OCI-LY3 (cell line): Measurements from ENCODE around the gene MTMR10.

ENCODE experiments used
- EZH2phosphoT487 ChIP-seq: fragments of 200-600 bp; shearing (Covaris generic); IDR thresholded peaks from 2 replicates; pipeline ENCODE4 v1.6.1; 2018; ENCODE audit warnings: antibody characterized with exemption, mixed run types, low read depth
- TF ChIP-seq, protein P1 (sequence below): fragments of 200-600, 300-600 bp; sonication (generic); IDR thresholded peaks from 2 replicates; pipeline ENCODE4 v1.5.1; 2014; ENCODE audit warnings: antibody characterized with exemption, low read length, low read depth

DNA sequence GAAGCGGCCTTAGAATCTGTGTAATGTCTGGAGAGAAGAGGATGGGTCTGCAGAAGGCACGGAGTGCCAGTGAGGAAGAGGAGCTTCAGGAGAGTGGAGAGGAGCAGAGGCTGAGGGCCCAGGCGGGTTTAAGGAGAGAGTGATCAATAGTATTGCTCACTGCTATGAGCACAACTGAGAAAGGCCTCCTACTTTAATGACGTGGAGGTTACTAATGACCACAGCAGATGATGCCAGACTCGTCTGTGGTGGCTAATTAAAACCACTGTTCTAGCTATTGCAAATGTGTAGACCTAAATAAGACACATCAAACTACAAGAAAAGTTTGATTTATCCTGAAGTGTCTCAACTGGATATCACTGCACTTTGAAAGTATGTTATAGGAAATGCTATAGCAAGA, 33.2 kb downstream of the MTMR10 start:
- TF ChIP-seq, protein P1, sequence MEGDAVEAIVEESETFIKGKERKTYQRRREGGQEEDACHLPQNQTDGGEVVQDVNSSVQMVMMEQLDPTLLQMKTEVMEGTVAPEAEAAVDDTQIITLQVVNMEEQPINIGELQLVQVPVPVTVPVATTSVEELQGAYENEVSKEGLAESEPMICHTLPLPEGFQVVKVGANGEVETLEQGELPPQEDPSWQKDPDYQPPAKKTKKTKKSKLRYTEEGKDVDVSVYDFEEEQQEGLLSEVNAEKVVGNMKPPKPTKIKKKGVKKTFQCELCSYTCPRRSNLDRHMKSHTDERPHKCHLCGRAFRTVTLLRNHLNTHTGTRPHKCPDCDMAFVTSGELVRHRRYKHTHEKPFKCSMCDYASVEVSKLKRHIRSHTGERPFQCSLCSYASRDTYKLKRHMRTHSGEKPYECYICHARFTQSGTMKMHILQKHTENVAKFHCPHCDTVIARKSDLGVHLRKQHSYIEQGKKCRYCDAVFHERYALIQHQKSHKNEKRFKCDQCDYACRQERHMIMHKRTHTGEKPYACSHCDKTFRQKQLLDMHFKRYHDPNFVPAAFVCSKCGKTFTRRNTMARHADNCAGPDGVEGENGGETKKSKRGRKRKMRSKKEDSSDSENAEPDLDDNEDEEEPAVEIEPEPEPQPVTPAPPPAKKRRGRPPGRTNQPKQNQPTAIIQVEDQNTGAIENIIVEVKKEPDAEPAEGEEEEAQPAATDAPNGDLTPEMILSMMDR, result no peak
- TF ChIP-seq EZH2phosphoT487, result no peak
